Measurements from ENCODE around the gene RBBP8NL.

Gene RBBP8NL

DNA sequence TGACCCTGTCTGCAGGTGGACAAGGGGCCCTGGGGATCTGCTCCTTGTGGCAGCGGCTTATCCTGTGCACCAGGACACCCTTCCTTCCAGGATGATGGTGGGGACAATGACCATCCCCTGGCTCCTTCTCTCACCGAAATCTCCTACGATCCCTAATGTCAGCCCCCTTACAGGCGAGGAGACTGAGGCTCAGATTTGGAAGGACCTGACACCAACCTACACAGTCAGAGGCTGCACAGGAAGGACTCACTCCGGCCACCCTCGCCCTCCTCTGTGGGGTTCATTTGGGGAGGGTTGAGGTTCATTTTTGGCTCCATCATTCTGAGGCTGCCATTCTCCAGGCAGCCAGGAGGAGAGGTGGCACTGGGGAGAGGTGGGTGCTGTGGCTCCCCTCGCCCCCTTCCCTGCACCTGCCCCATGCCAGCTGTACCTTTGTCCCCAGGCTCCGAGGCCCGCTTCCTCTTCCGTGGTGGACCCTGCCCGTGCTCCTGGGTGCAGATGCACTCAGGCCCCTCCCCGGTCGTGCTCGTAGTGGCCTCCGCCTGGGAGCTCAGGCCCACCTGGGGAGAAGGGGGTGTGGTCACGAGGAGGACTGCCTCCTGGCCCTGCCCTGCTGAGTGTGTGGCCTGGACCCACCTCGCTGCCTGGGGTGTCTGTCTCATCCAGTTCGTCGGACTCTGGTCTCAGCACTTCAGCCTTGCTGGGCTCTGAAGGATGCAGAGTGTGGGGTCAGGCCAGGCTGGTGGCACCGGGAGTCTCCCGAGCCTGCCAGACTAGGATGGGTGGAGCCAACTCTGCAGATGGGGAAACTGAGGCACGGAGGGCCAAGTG, 14.9 kb downstream of the RBBP8NL start:
- Histone ChIP-seq H3K27me3 (ENCODE audit: control insufficient read depth, insufficient read depth, low read length) (no peaks in the 10 kb centered on the region), H3K4me3 (ENCODE audit: low read length) (no peak overlapping the region), H3K27ac (ENCODE audit: low read length) (no peak overlapping the region), H3K9me3 (ENCODE audit: control insufficient read depth, insufficient read depth, low read length) (no peaks in the 10 kb centered on the region), H3K4me1 (ENCODE audit: control insufficient read depth, insufficient read depth, low read length) (no peaks in the 10 kb centered on the region; the same call in 1 of the 2 replicates), H3K36me3 (ENCODE audit: control insufficient read depth, insufficient read depth, low read length) (no peaks in the 10 kb centered on the region)
- no peak for DNase-seq (ENCODE audit: low read depth, low spot score)
- WGBS (ENCODE audit: insufficient coverage, insufficient read length), result no CpG with 5 or more reads among the region's 22 CpGs

DNA sequence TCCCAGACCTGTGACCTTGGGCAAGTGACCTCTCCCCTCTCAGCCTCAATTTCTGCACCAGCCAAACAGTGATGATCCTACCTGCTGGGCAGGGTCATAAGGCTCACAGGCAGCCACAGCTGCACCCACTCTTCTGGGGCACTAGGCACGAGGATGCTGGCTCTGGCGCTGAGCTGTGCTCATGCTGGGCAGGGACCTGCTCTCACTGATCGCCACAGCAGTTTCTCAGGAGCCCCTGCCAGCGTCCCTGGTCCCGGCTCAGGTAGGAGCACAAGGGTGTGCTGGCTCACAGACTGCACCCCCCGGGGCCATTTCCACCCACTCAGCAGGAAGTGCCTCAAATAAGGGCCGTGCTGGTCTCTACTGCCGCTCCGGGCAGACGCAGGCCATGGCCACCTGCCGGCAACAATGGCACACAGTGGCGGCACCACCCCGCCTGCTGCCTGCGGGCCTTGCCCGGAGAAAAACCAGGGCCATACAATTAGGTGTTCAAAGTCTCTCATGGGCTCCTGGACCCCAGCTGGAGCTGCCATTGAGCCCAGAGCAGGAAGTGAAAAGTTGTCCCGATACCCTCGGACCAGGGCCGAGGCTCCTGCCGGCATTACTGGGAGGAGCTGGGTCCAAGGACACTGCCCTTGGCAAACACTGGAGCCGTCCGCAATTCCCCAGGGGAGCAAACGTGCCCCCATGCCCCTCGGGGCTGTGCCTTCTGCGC, 15.7 kb downstream of the RBBP8NL start:
- no CpG with 5 or more reads among the region's 24 CpGs for WGBS (ENCODE audit: insufficient coverage, insufficient read length)
- no peaks in the 10 kb centered on the region for H3K27me3 ChIP-seq (ENCODE audit: control insufficient read depth, insufficient read depth, low read length)
- H3K27ac ChIP-seq (ENCODE audit: low read length), result no peak overlapping the region
- H3K4me1 ChIP-seq (ENCODE audit: control insufficient read depth, insufficient read depth, low read length), result no peaks in the 10 kb centered on the region; the same call in 1 of the 2 replicates
- no peaks in the 10 kb centered on the region for H3K9me3 ChIP-seq (ENCODE audit: control insufficient read depth, insufficient read depth, low read length)
- H3K36me3 ChIP-seq (ENCODE audit: control insufficient read depth, insufficient read depth, low read length), result no peaks in the 10 kb centered on the region
- no peak overlapping the region for H3K4me3 ChIP-seq (ENCODE audit: low read length)
- no peak for DNase-seq (ENCODE audit: low read depth, low spot score)

DNA sequence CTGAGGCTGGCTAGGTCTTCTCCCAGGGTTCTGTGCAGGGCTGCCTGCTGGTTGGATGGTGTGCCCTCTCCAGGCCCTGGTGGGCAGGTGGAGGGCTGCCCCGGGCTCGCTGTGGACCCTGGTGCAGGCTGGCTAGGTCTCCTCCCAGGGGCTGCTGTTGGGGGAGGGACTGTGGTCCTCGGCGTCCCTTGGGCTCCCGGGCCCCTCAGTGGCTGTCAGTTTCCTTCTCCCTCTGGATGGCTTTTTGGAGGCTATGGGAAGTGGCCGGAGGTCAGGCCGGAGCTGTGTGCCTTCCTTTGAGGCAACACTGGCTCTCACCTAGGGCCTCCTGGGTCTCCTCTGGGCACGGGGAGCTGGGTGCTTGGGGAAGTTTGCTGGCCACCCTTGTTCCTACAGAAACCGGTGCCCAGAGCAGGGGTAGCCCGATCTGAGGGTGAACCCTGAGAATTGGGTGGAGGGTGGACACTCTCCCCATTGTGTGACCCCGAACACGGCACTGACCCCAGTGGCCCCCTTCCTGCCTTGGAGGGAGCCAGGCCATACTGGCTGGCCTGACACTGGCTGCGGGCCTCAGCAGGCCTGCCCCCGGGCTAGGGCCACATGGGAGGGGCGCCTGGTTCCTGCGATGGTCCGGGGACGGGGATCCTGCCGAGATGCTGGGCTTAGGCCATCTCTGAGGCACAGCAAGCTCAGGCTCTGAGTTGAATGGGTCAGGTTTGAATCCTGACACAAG, 16.4 kb downstream of the RBBP8NL start:
- no peaks in the 10 kb centered on the region for H3K9me3 ChIP-seq (ENCODE audit: control insufficient read depth, insufficient read depth, low read length)
- no peak overlapping the region for H3K27ac ChIP-seq (ENCODE audit: low read length)
- H3K36me3 ChIP-seq (ENCODE audit: control insufficient read depth, insufficient read depth, low read length), result no peaks in the 10 kb centered on the region
- no peaks in the 10 kb centered on the region for H3K27me3 ChIP-seq (ENCODE audit: control insufficient read depth, insufficient read depth, low read length)
- DNase-seq (ENCODE audit: low read depth, low spot score), result no peak
- H3K4me3 ChIP-seq (ENCODE audit: low read length), result no peak overlapping the region
- no CpG with 5 or more reads among the region's 19 CpGs for WGBS (ENCODE audit: insufficient coverage, insufficient read length)
- H3K4me1 ChIP-seq (ENCODE audit: control insufficient read depth, insufficient read depth, low read length), result no peaks in the 10 kb centered on the region; the same call in 1 of the 2 replicates

DNA sequence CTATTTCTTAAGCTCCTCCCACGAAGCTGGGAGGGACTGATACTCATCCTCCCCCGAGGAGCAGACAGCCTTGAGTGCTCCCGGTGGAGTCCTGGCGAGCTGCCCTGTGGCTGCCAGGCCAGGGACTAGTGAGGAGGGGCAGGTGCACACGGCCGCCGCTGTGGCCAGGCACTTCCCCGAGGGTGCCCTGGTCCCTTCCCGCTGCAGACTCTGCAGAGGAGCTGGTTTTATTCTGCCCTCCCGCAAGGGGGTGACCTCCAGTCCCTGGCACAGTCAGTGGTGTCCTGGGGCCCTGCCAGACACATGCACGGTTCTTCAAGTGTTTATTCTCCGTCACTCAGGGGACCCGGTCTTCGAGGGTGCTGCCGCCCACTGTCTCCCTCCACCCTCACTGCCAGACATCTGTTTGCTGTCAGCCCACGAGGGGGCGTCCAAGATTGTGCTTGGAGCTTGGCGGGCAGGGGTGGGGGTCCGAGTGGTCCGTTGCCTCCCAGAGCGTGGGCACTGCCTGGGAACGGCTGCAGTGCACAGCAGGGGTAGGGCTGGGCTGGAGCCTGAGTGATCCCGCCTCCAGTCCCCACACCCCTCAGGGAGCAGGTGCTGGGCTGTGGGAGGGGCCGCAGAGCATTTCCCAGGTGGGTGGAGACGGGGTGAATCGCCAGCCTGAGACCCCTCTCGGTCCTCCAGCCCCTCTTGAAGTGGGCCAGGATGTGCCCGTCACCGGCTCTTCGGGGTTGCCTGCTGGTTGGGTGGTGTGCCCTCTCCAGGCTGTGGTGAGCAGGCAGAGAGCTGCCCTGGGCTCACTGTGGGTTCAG, 17.2 kb downstream of the RBBP8NL start:
- H3K27me3 ChIP-seq (ENCODE audit: control insufficient read depth, insufficient read depth, low read length), result no peaks in the 10 kb centered on the region
- H3K36me3 ChIP-seq (ENCODE audit: control insufficient read depth, insufficient read depth, low read length), result no peaks in the 10 kb centered on the region
- no CpG with 5 or more reads among the region's 30 CpGs for WGBS (ENCODE audit: insufficient coverage, insufficient read length)
- H3K9me3 ChIP-seq (ENCODE audit: control insufficient read depth, insufficient read depth, low read length), result no peaks in the 10 kb centered on the region
- H3K4me1 ChIP-seq (ENCODE audit: control insufficient read depth, insufficient read depth, low read length), result no peaks in the 10 kb centered on the region; the same call in 1 of the 2 replicates
- no peak for DNase-seq (ENCODE audit: low read depth, low spot score)
- H3K27ac ChIP-seq (ENCODE audit: low read length), result no peak overlapping the region
- H3K4me3 ChIP-seq (ENCODE audit: low read length), result no peak overlapping the region

DNA sequence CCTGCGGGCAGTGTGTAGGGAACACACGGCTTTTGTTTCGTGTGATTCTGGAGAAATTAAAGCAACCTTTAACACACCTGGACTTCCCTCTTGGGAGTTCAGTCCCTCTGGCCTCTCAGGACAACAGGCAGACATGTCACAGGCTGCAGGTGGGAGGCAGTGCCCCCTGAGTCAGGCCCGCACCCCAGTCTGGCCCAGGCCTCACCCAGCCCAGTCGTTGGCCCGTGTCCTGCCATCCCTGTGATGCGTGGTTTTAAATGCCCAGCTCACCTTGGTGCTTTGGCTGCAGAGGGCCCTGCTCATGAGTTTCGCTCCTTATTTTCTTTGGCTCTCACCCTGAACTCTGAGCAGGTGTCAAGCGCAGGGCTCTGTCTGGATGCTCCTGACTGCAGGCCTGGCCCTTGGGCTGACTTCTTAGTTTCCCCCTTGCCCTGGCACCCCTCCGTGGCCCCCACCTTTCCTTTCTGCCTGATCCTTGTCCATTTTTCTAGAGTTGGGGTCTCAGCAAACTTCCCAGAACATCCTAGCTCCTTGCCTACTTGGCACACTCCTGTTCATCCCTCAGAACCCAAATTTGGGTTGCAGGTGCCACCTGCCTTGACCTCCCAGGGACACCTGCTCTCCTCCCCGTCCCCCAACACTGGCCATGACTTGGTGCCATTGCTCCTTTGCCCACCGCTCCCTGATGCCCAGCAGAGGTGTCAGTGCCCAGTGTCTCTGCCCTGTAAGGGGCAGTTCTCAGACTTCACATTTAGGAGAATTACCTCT, 18.1 kb downstream of the RBBP8NL start:
- Histone ChIP-seq H3K36me3 (ENCODE audit: control insufficient read depth, insufficient read depth, low read length) (no peaks in the 10 kb centered on the region; the same call in 1 of the 2 replicates), H3K4me1 (ENCODE audit: control insufficient read depth, insufficient read depth, low read length) (no peaks in the 10 kb centered on the region), H3K27me3 (ENCODE audit: control insufficient read depth, insufficient read depth, low read length) (no peaks in the 10 kb centered on the region), H3K27ac (ENCODE audit: low read length) (no peak overlapping the region), H3K9me3 (ENCODE audit: control insufficient read depth, insufficient read depth, low read length) (no peaks in the 10 kb centered on the region), H3K4me3 (ENCODE audit: low read length) (no peak overlapping the region)
- WGBS (ENCODE audit: insufficient coverage, insufficient read length), result no CpG with 5 or more reads among the region's 12 CpGs
- DNase-seq (ENCODE audit: low read depth, low spot score), result no peak

DNA sequence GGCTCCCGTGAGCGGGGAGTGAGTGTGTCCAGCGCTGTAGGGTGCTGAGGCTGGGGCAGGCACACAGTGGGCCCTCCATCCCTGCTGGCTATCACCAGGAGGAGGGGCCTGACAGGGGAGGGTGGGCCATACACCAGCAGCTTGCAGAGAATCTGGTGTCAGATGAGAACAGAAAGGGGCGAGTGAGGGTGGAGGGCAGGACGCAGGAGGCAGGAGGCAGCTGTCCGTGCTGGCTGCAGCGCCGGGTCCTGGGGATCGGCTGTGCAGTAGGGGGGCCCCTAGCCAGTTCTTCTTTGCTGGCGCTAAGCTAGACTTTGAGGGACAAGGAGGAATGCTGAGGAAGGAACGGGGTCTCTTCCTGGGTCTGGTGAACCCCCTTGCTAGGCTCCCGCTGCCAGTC, 18.7 kb downstream of the RBBP8NL start:
- no peak for DNase-seq (ENCODE audit: low read depth, low spot score)
- no peak overlapping the region for H3K27ac ChIP-seq (ENCODE audit: low read length)

DNA sequence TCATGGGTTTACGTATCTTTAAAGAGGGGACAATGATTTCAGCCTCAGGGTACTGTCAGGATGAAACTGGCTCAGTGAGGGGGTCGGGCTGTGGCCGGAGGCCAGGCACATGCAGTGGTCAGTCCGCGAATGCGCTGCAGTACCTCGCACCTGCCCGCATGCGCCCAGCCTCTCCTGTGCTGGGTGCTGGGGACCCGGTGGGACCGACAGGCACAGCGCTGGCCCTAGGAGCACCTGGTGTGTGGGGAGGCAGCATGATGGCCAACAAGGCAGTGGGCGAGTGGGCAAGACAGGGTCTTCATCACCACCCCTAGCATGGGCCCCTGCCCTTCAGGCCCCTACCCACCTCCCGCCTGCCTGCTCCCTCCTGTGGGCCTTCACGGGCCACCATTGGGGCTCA, 19.3 kb downstream of the RBBP8NL start:
- Histone ChIP-seq H3K4me1 (ENCODE audit: control insufficient read depth, insufficient read depth, low read length) (no peaks in the 10 kb centered on the region), H3K27ac (ENCODE audit: low read length) (no peak overlapping the region), H3K9me3 (ENCODE audit: control insufficient read depth, insufficient read depth, low read length) (no peaks in the 10 kb centered on the region), H3K27me3 (ENCODE audit: control insufficient read depth, insufficient read depth, low read length) (no peaks in the 10 kb centered on the region), H3K4me3 (ENCODE audit: low read length) (no peak overlapping the region), H3K36me3 (ENCODE audit: control insufficient read depth, insufficient read depth, low read length) (no peaks in the 10 kb centered on the region; the same call in 1 of the 2 replicates)
- no CpG with 5 or more reads among the region's 15 CpGs for WGBS (ENCODE audit: insufficient coverage, insufficient read length)
- DNase-seq (ENCODE audit: low read depth, low spot score), result no peak

More for the DNA sequence above, 18.7 kb downstream of the RBBP8NL start:
- no peak overlapping the region for H3K4me3 ChIP-seq (ENCODE audit: low read length)
- H3K36me3 ChIP-seq (ENCODE audit: control insufficient read depth, insufficient read depth, low read length), result no peaks in the 10 kb centered on the region; the same call in 1 of the 2 replicates
- WGBS (ENCODE audit: insufficient coverage, insufficient read length), result no CpG with 5 or more reads among the region's 12 CpGs
- H3K27me3 ChIP-seq (ENCODE audit: control insufficient read depth, insufficient read depth, low read length), result no peaks in the 10 kb centered on the region
- no peaks in the 10 kb centered on the region for H3K9me3 ChIP-seq (ENCODE audit: control insufficient read depth, insufficient read depth, low read length)
- H3K4me1 ChIP-seq (ENCODE audit: control insufficient read depth, insufficient read depth, low read length), result no peaks in the 10 kb centered on the region

DNA sequence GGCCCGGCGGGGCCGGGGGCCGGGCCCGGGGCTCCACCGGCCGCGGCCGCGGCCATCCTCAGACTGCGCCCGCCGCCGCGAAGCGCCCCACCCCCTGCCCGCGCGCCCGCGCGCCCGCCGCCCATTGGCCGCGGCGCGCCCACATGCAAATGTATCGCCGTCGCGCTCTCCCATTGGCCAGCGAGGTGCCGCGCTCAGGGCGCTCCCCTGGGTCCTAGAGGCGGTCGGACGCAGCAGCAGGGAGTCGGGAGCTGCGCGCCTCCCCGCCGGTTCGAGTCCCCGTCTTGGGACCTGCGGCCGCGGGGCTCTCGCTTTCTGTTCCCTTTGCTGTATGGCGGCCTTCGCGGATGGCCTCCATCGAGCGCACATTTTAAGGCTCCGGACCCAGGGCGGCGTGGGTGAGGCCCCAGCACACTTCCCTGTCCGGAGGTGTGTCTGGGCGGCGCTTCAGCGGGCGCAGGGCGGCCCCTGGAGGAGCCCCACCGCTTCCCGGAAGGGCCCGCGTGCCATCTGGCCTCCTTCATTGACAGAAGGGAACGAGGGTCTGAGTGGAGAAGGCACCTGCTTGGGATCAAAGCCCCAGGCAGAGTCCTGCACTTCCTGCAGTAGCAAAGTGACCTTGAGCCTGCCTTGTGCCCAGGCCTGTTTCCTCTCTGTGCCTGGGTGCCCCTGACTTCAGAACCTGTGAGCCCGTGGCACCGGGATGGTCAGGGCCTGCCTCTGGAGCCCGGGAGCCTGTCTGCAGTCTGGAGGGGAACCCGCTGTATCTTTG, 19.9 kb downstream of the RBBP8NL start, which contains the start of gene CABLES2:
Gene CABLES2, minus strand, starts transcription at position 65 of the 772 bp plus-strand sequence. Its CDS starts 9 bp downstream, at position 56.
- no peak within 1 kb of the TSS for H3K27ac ChIP-seq (ENCODE audit: low read length)
- no peaks in the 10 kb centered on the region; the same call in 1 of the 2 replicates for H3K36me3 ChIP-seq (ENCODE audit: control insufficient read depth, insufficient read depth, low read length)
- WGBS (ENCODE audit: insufficient coverage, insufficient read length), result no CpG with 5 or more reads among the region's 73 CpGs
- H3K27me3 ChIP-seq (ENCODE audit: control insufficient read depth, insufficient read depth, low read length), result no peaks in the 10 kb centered on the region
- no peak for DNase-seq (ENCODE audit: low read depth, low spot score)
- H3K4me3 ChIP-seq (ENCODE audit: low read length), result peak within 1 kb of the TSS; percentile 54; the same call in 1 of the 2 replicates
- H3K4me1 ChIP-seq (ENCODE audit: control insufficient read depth, insufficient read depth, low read length), result no peaks in the 10 kb centered on the region
- no peaks in the 10 kb centered on the region for H3K9me3 ChIP-seq (ENCODE audit: control insufficient read depth, insufficient read depth, low read length)
